ENCODE measurements around the gene DYTN.

- TF ChIP-seq CTCF (IDR thresholded peaks at IDR 0.05) (no peak), EP300 (IDR thresholded peaks at IDR 0.05) (no peak), POLR2A (IDR thresholded peaks at IDR 0.05) (no peak)
Measured at GRCh38 chr2:206716623-206717022, 1.6 kb downstream of the DYTN start.
